H7 (cell line): Measurements from ENCODE around the gene COL1A1. TPM values are rescaled to one million over a fixed set of nuclear protein-coding genes. Genes with fewer than 3 reads are reported as not detected.

Experiments used
- DNase-seq: peaks from one replicate; pipeline ENCODE4 v3.0.0; 2012
- H3K27me3 ChIP-seq: 2 replicates; pipeline ENCODE4 v1.6.0; 2011; ENCODE audit warnings: mild to moderate bottlenecking, low read length; ENCODE audit not compliant: control insufficient read depth, insufficient read depth
- H3K36me3 ChIP-seq: replicated peaks from 2 replicates; pipeline ENCODE4 v1.5.1; 2011; ENCODE audit warnings: low read length; ENCODE audit not compliant: control insufficient read depth, insufficient read depth
- H3K4me3 ChIP-seq: 2 replicates; pipeline ENCODE4 v1.5.1; 2011; ENCODE audit warnings: low read depth, mild to moderate bottlenecking, control low read depth, low read length, moderate library complexity; ENCODE audit not compliant: insufficient read depth
- total RNA-seq: library from RNA; depleted of rRNA; stranded (reverse); fragments of >200 nt; shearing (Covaris generic); gene quantifications from 2 replicates; pipeline ENCODE4 v1.2.3, GENCODE V29; 2014

COL1A1 gene
- total RNA-seq, 1 experiment from 2014 or later, result 8.2 TPM

DNA sequence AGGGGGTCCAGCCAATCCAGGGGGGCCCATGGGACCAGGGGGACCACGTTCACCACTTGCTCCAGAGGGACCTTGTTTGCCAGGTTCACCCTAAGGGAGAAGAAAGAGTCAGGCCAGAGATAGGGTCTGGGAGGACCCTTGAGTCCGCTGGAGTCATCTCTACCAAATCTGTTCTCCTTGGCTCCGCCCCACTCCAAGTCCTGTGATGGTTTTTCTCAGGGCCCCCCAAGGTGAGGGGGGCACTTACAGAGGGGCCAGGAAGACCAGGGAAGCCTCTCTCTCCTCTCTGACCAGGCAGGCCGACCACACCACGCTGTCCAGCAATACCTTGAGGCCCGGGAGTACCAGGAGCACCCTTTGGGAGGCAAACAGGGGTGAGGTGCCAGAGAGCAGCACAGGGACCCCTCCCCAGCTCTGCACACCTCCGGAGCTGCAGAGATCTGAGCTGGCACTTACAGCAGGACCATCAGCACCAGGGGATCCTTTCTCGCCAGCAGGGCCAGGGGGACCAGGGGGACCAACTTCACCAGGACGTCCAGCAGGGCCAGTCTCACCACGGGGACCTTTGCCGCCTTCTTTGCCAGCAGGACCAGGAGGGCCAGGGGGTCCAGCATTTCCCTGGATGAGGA, 12.4 kb downstream of the COL1A1 start:
- no peaks in the 10 kb centered on the region for H3K27me3 ChIP-seq
- peaks cover 36% of the 10 kb centered on the region for H3K36me3 ChIP-seq
- no peak for DNase-seq
- no peak overlapping the region for H3K4me3 ChIP-seq

DNA sequence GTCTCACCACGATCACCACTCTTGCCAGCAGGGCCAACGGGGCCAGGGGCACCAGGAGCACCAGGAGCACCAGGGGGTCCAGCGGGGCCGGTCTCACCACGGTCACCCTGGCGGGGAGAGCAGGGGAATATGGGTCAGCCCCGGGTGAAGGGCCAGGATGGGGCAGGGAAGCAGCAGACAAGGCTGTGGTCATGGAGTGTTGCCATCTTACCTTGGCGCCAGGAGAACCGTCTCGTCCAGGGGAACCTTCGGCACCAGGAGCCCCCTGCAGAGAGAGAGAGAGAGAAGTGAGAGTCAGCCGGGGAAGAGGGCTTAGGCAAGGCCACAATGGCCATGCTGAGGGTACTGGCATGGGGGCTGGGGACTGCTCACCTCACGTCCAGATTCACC, 12.9 kb downstream of the COL1A1 start:
- DNase-seq, result no peak
- peaks cover 32% of the 10 kb centered on the region for H3K36me3 ChIP-seq
- no peaks in the 10 kb centered on the region for H3K27me3 ChIP-seq
- H3K4me3 ChIP-seq, result no peak overlapping the region

DNA sequence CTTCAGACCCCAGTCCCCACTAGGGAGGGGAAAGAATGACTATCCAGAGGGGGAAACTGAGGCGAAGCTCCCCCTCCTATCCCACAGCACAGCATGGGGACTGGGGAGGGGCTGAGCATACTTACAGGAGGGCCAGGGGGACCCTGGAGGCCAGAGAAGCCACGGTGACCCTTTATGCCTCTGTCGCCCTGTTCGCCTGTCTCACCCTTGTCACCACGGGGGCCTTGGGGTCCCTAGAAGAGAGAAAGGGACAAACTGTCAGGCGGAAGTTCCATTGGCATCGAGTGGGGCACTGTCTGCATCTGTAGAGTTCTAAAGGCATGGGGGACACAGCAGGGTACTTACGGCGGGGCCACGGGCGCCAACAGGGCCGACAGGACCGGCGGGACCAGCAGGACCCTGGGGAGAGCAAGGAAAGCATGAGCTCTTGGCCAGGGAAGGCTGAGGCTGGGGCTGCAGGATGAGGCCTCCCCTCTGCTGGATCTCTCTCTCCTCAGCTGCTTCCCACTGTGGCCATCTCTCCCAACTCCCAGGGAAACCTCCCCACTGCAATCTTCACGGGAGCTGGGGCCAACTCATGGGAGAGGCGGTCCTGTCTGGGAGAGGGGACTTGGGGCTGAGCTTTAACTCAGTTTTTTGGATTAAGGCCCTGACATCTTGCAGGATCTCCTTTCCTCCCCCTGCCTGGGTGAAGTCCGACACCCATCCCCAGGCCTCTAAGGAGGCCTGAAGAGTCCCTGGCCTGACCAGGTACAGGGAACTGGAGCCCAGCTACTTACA, 13.5 kb downstream of the COL1A1 start:
- no peaks in the 10 kb centered on the region for H3K27me3 ChIP-seq
- H3K36me3 ChIP-seq, result peaks cover 31% of the 10 kb centered on the region

DNA sequence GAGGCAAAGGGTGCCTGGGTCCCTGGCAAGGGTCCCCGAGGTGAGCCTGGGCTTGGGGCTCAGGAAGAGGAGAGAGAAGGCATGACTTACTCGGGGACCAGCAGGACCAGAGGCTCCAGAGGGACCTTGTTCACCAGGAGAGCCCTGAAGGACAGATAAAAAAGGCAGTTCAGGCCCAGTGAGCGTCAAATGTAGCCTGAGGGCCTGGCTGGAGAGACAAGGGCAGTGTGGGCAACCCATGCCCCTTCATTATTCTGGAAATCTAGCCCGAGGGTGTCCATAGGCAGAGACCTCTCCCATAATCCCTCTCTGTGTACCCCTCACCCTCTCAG, 14.1 kb downstream of the COL1A1 start:
- Histone ChIP-seq H3K27me3 (no peaks in the 10 kb centered on the region), H3K4me3 (no peak overlapping the region), H3K36me3 (peaks cover 27% of the 10 kb centered on the region)
- DNase-seq, result no peak

More for the DNA sequence above, 13.5 kb downstream of the COL1A1 start:
- DNase-seq, result no peak
- no peak overlapping the region for H3K4me3 ChIP-seq

DNA sequence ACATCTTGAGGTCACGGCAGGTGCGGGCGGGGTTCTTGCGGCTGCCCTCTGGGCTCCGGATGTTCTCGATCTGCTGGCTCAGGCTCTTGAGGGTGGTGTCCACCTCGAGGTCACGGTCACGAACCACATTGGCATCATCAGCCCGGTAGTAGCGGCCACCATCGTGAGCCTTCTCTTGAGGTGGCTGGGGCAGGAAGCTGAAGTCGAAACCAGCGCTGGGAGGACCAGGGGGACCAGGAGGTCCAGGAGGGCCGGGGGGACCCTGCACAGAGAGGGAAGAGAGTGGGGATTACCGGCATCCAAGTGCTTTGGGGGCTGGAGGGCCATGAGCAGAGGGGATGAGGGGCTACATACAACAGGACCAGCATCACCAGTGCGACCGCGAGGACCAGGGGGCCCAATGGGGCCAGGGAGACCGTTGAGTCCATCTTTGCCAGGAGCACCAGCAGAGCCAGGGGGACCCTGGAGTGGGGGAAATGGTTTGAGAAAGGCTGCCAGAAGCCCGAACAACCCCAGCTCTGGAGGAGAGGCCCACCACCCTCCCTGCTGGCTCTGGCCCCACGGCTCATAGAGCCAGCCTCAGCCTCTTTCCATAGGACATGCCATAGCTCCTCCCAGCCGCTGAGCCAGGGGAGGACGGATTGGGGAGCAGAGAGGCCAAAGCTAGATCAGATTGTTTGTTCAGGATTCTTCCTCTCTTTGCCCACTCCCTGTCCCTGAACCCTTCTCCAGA, 14.6 kb downstream of the COL1A1 start:
- Histone ChIP-seq H3K36me3 (peaks cover 23% of the 10 kb centered on the region), H3K4me3 (no peak overlapping the region), H3K27me3 (no peaks in the 10 kb centered on the region)
- DNase-seq, result no peak

DNA sequence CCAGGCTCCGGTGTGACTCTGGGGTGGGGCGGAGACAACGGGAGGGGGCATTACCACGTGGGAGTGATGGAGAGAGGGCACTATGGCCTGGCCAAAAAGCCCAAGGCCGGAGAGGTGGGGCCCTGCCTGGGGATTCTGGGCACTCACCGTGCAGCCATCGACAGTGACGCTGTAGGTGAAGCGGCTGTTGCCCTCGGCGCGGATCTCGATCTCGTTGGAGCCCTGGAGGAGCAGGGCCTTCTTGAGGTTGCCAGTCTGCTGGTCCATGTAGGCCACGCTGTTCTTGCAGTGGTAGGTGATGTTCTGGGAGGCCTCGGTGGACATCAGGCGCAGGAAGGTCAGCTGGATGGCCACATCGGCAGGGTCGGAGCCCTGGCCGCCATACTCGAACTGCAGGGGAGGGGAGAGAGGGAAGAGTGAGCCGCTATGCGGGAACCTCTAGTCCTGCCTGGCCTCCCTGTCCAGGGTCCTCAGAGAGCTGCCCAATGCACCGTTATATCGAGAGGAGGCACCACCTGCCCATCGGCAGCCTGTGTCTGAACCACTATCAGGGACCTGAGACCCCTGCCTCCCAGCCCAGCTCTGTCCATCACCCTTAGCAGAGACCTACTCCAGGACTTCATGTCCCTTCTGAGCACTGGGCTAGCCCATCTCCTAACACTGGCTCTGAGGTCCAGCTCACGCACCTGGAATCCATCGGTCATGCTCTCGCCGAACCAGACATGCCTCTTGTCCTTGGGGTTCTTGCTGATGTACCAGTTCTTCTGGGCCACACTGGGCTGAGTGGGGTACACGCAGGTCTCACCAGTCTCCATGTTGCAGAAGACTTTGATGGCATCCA, 15.6 kb downstream of the COL1A1 start:
- DNase-seq, result no peak
- H3K36me3 ChIP-seq, result peaks cover 21% of the 10 kb centered on the region
- H3K27me3 ChIP-seq, result no peaks in the 10 kb centered on the region
- H3K4me3 ChIP-seq, result no peak overlapping the region

DNA sequence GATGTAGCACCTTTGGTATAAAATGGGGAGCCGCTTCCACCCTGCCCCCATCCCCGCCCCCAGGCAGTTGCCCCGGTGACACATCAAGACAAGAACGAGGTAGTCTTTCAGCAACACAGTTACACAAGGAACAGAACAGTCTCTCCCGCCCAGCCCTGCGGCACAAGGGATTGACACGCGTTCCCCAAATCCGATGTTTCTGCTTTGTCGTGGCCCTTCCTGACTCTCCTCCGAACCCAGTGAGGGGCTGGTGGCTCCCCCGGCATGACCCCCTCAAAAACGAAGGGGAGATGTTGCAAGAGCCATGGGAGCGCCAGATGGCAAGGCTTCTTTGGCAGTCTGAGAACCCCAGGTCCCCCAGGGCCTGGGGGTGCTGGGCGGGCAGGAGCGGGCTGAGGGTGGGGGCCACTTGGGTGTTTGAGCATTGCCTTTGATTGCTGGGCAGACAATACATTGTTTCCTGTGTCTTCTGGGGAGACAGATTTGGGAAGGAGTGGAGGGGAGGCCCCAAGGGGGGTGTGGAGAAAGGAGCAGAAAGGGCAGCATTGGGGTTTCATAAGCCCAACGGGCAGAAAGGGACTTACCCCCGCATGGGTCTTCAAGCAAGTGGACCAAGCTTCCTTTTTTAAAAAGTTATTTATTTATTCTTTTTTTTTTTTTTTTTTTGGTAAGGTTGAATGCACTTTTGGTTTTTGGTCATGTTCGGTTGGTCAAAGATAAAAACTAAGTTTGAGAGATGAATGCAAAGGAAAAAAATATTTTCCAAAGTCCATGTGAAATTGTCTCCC, 16.6 kb downstream of the COL1A1 start:
- DNase-seq, result peak; percentile 80
- Histone ChIP-seq H3K36me3 (peaks cover 16% of the 10 kb centered on the region), H3K27me3 (no peaks in the 10 kb centered on the region), H3K4me3 (no peak overlapping the region)

DNA sequence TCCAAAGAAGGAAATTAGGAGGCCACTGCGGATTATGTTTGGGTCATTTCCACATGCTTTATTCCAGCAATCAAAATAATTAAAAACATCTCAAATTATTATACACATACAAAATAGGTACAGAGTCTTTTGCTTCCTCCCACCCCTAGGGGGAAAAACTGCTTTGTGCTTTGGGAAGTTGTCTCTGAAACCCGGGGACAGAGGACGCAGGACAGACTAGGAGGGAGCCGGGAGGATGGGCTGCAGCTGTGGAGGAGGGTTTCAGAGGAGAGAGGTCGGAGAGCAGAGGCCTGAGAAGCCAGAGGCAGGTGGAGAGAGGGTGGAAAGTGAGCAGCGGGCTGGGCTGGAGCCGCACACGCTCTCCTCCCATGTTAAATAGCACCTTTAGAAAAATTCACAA, 17.4 kb downstream of the COL1A1 start:
- no peaks in the 10 kb centered on the region for H3K27me3 ChIP-seq
- DNase-seq, result peak; percentile 85
- H3K4me3 ChIP-seq, result no peak overlapping the region
- H3K36me3 ChIP-seq, result peaks cover 12% of the 10 kb centered on the region

DNA sequence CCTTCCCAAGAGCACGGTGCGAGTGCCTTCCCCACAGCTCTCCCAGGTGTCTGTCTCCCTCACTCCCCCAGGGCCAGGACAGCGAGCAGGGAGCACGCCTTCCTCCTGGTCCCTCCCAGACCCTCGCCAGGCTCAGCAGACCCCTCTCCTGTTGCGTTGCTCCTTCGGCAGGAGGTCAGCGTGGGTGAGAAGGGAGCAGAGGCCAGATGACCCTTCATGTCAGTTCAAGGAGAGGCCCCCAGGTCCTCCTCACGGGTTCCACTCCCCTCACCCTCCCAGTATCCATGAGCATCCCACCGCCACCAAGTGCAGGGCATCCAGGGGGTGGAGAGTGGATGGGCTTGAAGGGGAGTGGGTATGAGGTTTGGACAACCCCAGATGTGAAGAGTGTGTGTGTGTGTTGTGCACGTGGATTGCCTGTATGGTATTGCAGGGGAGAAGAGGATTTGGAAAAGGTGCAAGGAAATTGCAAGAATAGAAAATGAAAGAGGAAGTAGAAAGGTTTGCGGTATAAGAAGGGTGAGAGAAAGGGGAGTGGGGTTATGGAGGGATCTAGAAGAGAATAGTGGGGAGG, 17.9 kb downstream of the COL1A1 start:
- Histone ChIP-seq H3K27me3 (no peaks in the 10 kb centered on the region), H3K4me3 (no peak overlapping the region), H3K36me3 (peaks cover 9% of the 10 kb centered on the region)
- peak; percentile 71 for DNase-seq

DNA sequence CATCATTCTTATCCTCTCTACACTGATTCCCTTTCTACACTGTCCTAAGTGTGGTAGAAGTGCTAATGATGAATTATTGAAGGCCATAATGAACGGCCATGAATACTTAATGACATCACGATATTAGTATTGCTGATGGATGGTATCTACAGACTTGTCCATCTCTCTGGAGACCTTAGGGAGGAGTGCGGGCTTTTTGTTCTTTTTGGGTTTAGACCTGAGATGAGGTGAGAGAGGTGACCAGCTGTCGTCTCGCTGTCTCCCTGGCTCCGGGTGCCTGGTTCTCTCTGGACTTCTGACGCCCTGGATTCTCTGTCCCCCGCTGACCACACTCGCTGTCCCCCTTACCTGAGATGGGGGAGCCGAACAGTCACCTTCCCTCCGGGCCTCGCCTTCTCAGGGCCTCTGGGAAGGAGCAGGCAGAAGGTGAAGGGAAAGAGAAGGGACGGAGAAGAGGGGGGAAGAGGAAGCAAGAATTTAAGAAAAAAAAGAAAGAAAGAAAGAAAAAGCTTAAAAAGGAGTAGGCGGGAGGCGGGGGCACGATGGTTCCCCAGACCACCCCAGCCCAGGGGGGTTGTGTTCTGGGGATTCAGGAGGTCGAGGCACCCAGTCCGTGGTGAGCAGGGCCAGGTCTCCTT, 18.5 kb downstream of the COL1A1 start:
- no peak for DNase-seq
- Histone ChIP-seq H3K27me3 (no peaks in the 10 kb centered on the region), H3K4me3 (no peak overlapping the region), H3K36me3 (peaks cover 7% of the 10 kb centered on the region)

DNA sequence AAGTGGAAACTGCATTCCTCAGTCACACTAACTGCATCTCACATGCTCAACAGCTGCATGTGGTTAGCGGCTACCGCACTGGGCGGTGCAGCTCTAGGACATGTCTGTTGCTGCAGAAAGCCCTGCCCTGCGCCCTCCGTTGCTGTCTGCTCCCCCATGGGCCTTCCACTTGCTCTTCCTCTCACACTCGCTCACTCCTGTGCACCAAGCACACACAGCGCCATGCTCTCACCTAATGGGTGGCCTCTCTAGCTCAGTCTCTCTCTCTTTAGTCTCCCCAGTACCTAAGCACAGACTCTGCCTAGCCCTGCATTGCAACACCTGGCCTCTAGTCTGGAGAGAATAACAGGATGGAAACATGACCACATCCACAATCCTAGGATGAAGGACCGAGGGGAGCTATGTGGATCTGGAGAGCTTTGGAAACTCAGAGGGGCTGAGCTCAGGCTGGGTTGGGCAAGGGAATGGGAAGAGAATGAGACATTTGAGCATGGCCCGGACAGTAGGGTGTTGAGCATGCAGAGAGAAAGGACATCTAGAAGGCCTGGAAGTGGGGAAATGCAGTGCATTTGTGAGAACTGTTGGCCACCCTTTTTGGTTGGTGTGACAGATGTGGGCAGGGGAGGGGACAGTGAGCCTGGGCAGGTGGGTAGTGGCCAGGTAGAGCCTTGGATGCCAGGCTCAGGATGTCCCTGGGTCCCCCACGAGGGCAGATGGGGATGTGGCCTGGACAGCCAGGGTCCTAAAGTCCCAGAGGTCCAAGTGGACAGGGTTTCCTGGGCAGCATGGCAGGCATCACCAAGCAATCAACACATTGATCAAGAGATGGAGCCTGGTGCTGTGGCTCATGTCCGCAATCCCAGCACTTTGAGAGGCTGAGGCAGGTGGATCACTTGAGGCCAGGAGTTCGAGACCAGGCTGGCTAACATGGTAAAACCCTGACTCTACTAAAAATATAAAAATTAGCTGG, 19.6 kb downstream of the COL1A1 start:
- no peak overlapping the region for H3K4me3 ChIP-seq
- DNase-seq, result no peak
- H3K36me3 ChIP-seq, result peaks cover 5% of the 10 kb centered on the region
- no peaks in the 10 kb centered on the region for H3K27me3 ChIP-seq

DNA sequence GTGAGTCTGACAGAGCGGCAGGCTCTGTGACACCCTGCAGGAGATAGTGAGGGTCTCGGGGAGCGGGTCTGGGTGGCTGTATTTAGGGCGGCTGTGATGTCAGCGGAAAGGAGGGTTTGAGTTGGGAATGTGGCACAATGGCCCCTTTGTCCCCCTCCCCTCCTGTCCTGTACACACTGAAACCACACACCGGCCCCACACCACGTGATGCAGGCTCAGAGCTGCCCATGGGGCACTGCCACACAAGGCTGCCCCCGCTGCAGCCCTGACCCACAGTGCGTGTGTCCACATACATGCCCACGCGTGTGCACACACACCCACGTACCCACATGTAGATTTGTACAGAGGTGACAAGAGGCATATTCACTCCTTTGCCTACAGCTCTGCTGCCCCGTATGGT, 20.3 kb downstream of the COL1A1 start:
- no peak for DNase-seq
- Histone ChIP-seq H3K36me3 (peaks cover 2% of the 10 kb centered on the region; the same call in 1 of the 2 replicates), H3K4me3 (no peak overlapping the region), H3K27me3 (no peaks in the 10 kb centered on the region)
